HCT116 (cell line): Measurements from ENCODE around the gene TAF3. TPM values are rescaled to one million over a fixed set of nuclear protein-coding genes. Genes with fewer than 3 reads are reported as not detected.

ENCODE experiments used
- ATAC-seq: fragments of 200-7000 bp; cut with Tn5 transposase; 2 replicates; pipeline ENCODE4 v1.9.1; 2020; ENCODE audit warnings: mild to moderate bottlenecking, moderate library complexity
- BruUV-seq: library from RNA; stranded (reverse); fragments of 400-500 nt; replicated peaks from 2 replicates; lab custom pipeline; 2021; lab: Mats Ljungman, UMichigan
- CTCF ChIA-PET: fragments of 300-600 bp; sonication (Branson Sonifier 250); formaldehyde crosslinking; loops from one replicate; lab custom pipeline; 2021; ENCODE audit warnings: antibody characterized with exemption; lab: Charles Lee
- POLR2A ChIA-PET: fragments of 300-600, 350-600 bp; sonication (Branson Sonifier 250); formaldehyde crosslinking; loops from one replicate; lab custom pipeline; 2021; ENCODE audit warnings: antibody characterized with exemption; lab: Charles Lee
- RAD21 ChIA-PET, 2 experiments: fragments of 300-600 bp; sonication (Branson Sonifier 250); formaldehyde crosslinking; loops; one replicate each; lab custom pipeline; 2023; ENCODE audit warnings: low total read pairs in 2 of 2; ENCODE audit not compliant: uncharacterized antibody in 2 of 2, unreplicated experiment in 2 of 2, low non-redundant PET in 1 of 2; lab: Charles Lee
- DNase-seq: peaks from one replicate; pipeline ENCODE4 v3.0.0-alpha.2; 2010; ENCODE audit warnings: low read depth, low spot score
- H2AFZ ChIP-seq: fragments of 200-600 bp; shearing (Covaris generic), sonication (generic); 2 replicates; pipeline ENCODE4 v1.6.1; 2017; ENCODE audit warnings: low read depth, mixed run types, mixed read lengths, antibody characterized with exemption, low read length; ENCODE audit not compliant: poor library complexity, severe bottlenecking
- H3K27ac ChIP-seq: 2 replicates; pipeline ENCODE4 v1.5.1; 2012; ENCODE audit warnings: low read depth, low read length
- H3K27me3 ChIP-seq: fragments of 200-600 bp; sonication (generic); 2 replicates; pipeline ENCODE4 v1.6.1; 2016; ENCODE audit warnings: mixed run types, low read length, mixed read lengths; ENCODE audit not compliant: insufficient read depth
- H3K36me3 ChIP-seq, 2 experiments: fragments of 200-500 bp in 1 of 2; fragments of 200-600 bp in 1 of 2; sonication (Bioruptor generic) in 1 of 2; sonication (generic) in 1 of 2; 2 replicates each; pipeline versions ENCODE4 v1.5.1 to v1.6.1; 2014 to 2016; ENCODE audit warnings: low read length in 2 of 2, inconsistent platforms in 1 of 2, mixed read lengths in 1 of 2, mixed run types in 1 of 2; ENCODE audit not compliant: insufficient read depth in 2 of 2, control insufficient read depth in 1 of 2
- H3K4me1 ChIP-seq, 2 experiments: fragments of 200-600 bp in 1 of 2; sonication (generic) in 1 of 2; 2 replicates each; pipeline versions ENCODE4 v1.5.1 to v1.6.1; 2012 to 2017; ENCODE audit warnings: low read length in 2 of 2, inconsistent platforms in 1 of 2, mild to moderate bottlenecking in 1 of 2, mixed read lengths in 1 of 2, mixed run types in 1 of 2, moderate library complexity in 1 of 2; ENCODE audit not compliant: insufficient read depth in 2 of 2, control insufficient read depth in 1 of 2
- H3K4me2 ChIP-seq: fragments of 200-600 bp; sonication (generic); 2 replicates; pipeline ENCODE4 v1.6.1; 2017; ENCODE audit warnings: mixed run types, low read length, mixed read lengths
- H3K4me3 ChIP-seq, 2 experiments: fragments of 200-600 bp in 1 of 2; sonication (generic) in 1 of 2; replicated peaks in 1 of 2; 2 replicates each; pipeline ENCODE4 v1.5.1; 2011 to 2016; ENCODE audit warnings: low read length in 2 of 2, control low read depth in 1 of 2, low read depth in 1 of 2, mild to moderate bottlenecking in 1 of 2, mixed read lengths in 1 of 2, mixed run types in 1 of 2
- H3K79me2 ChIP-seq: fragments of 200-600 bp; sonication (generic); 2 replicates; pipeline ENCODE4 v1.6.1; 2017; ENCODE audit warnings: mild to moderate bottlenecking, mixed run types, low read length, moderate library complexity, mixed read lengths; ENCODE audit not compliant: insufficient read depth
- H3K9ac ChIP-seq: fragments of 200-600 bp; sonication (generic); 2 replicates; pipeline ENCODE4 v1.6.1; 2016; ENCODE audit warnings: low read length, mixed read lengths
- H3K9me2 ChIP-seq: fragments of 200-600 bp; sonication (generic), shearing (Covaris generic); 2 replicates; pipeline ENCODE4 v1.6.1; 2017; ENCODE audit warnings: mixed run types, mild to moderate bottlenecking, moderate library complexity; ENCODE audit not compliant: insufficient read depth
- H3K9me3 ChIP-seq, 2 experiments: fragments of 200-500 bp in 1 of 2; fragments of 200-600 bp in 1 of 2; sonication (Bioruptor generic) in 1 of 2; sonication (generic) in 1 of 2; 2 replicates each; pipeline ENCODE4 v1.6.1; 2014 to 2017; ENCODE audit warnings: low read length in 2 of 2, mixed read lengths in 2 of 2, inconsistent platforms in 1 of 2, low read depth in 1 of 2, mild to moderate bottlenecking in 1 of 2, mixed run types in 1 of 2, moderate library complexity in 1 of 2; ENCODE audit not compliant: control insufficient read depth in 1 of 2, insufficient read depth in 1 of 2
- H4K20me1 ChIP-seq: fragments of 200-600 bp; sonication (generic), shearing (Covaris generic); 2 replicates; pipeline ENCODE4 v1.6.1; 2017; ENCODE audit warnings: mixed run types, mild to moderate bottlenecking, moderate library complexity; ENCODE audit not compliant: insufficient read depth
- POLR2A ChIP-seq: IDR thresholded peaks from 2 replicates; pipeline ENCODE4 v1.7.0; 2011; ENCODE audit warnings: borderline replicate concordance; ENCODE audit not compliant: insufficient read depth, insufficient read length; ENCODE audit errors: extremely low read depth
- SIN3A ChIP-seq: IDR thresholded peaks from 2 replicates; pipeline ENCODE4 v1.6.1; 2012; ENCODE audit warnings: low read depth
- SP1 ChIP-seq: IDR thresholded peaks from 2 replicates; pipeline ENCODE4 v1.6.1; 2012; ENCODE audit warnings: low read depth
- YY1 ChIP-seq: IDR thresholded peaks from 2 replicates; pipeline ENCODE4 v1.6.1; 2011; ENCODE audit warnings: low read length, low read depth, moderate library complexity, mild to moderate bottlenecking; ENCODE audit not compliant: insufficient replicate concordance; ENCODE audit errors: extremely low read depth
- intact Hi-C: fragments of 100-400 bp; cut with micrococcal nuclease; formaldehyde crosslinking; loops from 2 replicates; pipeline ENCODE4 v1.10.0; 2022
- total RNA-seq: library from RNA; stranded (reverse); gene quantifications from one replicate; pipeline ENCODE4 v1.2.1, GENCODE V29; 2021; ENCODE audit not compliant: unreplicated experiment
- TF ChIP-seq, protein P1 (sequence below): IDR thresholded peaks from 2 replicates; pipeline ENCODE4 v1.6.1; 2011; ENCODE audit warnings: mild to moderate bottlenecking, low read length, moderate library complexity; ENCODE audit not compliant: insufficient replicate concordance; ENCODE audit errors: extremely low read depth
- TF ChIP-seq, protein P2 (sequence below), 3 experiments: fragments of 200-600 bp in 1 of 3; sonication (generic) in 1 of 3; IDR thresholded peaks in 2 of 3; conservative IDR thresholded peaks in 1 of 3; 2 replicates each; pipeline ENCODE4 v1.5.1; 2012 to 2017; ENCODE audit warnings: low read depth in 2 of 3, low read length in 2 of 3, antibody characterized with exemption in 1 of 3, borderline replicate concordance in 1 of 3, control low read depth in 1 of 3, mild to moderate bottlenecking in 1 of 3, mixed read lengths in 1 of 3, mixed run types in 1 of 3, moderate library complexity in 1 of 3; ENCODE audit not compliant: insufficient read depth in 1 of 3

TAF3 gene
- total RNA-seq, 1 experiment from 2014 or later = 8.0 TPM

DNA sequence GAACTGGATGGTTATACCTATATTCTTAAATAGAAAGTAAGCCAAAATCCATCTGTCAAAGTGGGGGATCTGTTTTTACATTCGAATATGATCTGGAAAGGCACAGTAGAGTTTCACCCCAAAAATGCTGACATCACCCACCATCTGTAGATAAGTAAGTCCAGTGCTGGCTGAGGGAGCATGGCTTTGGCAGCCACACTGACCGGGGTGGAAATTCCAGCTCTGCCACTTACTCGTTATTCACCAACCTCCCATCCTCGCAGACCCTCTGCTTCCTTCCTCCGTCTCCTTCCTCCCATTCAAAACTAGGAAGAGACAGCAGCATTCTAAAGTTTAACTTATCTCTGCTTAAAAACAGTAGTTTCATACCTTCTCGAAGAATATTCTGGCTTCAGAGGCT, 151.3 kb downstream of the TAF3 start:
- intact Hi-C loops = no loop called here
- no TSS peak for BruUV-seq
- H2AFZ ChIP-seq = no peak overlapping the region
- H3K36me3 ChIP-seq = no peaks in the 10 kb centered on the region
- H3K27ac ChIP-seq = no peak overlapping the region
- no peaks in the 10 kb centered on the region for H4K20me1 ChIP-seq
- ChIA-PET CTCF (no interaction called here), POLR2A (no interaction called here), RAD21 (no interaction called here)
- ATAC-seq (no peak), DNase-seq (no peak)
- no peak overlapping the region for H3K4me3 ChIP-seq
- H3K9me2 ChIP-seq = no peaks in the 10 kb centered on the region
- H3K4me1 ChIP-seq = no peaks in the 10 kb centered on the region
- H3K79me2 ChIP-seq = no peaks in the 10 kb centered on the region
- H3K4me2 ChIP-seq = no peak overlapping the region
- TF ChIP-seq YY1 (no peak), SIN3A (no peak), POLR2A (no peak), SP1 (no peak)
- TF ChIP-seq, protein P1, sequence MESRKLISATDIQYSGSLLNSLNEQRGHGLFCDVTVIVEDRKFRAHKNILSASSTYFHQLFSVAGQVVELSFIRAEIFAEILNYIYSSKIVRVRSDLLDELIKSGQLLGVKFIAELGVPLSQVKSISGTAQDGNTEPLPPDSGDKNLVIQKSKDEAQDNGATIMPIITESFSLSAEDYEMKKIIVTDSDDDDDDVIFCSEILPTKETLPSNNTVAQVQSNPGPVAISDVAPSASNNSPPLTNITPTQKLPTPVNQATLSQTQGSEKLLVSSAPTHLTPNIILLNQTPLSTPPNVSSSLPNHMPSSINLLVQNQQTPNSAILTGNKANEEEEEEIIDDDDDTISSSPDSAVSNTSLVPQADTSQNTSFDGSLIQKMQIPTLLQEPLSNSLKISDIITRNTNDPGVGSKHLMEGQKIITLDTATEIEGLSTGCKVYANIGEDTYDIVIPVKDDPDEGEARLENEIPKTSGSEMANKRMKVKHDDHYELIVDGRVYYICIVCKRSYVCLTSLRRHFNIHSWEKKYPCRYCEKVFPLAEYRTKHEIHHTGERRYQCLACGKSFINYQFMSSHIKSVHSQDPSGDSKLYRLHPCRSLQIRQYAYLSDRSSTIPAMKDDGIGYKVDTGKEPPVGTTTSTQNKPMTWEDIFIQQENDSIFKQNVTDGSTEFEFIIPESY = no peak
- TF ChIP-seq, protein P2, sequence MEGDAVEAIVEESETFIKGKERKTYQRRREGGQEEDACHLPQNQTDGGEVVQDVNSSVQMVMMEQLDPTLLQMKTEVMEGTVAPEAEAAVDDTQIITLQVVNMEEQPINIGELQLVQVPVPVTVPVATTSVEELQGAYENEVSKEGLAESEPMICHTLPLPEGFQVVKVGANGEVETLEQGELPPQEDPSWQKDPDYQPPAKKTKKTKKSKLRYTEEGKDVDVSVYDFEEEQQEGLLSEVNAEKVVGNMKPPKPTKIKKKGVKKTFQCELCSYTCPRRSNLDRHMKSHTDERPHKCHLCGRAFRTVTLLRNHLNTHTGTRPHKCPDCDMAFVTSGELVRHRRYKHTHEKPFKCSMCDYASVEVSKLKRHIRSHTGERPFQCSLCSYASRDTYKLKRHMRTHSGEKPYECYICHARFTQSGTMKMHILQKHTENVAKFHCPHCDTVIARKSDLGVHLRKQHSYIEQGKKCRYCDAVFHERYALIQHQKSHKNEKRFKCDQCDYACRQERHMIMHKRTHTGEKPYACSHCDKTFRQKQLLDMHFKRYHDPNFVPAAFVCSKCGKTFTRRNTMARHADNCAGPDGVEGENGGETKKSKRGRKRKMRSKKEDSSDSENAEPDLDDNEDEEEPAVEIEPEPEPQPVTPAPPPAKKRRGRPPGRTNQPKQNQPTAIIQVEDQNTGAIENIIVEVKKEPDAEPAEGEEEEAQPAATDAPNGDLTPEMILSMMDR (IDR thresholded peaks at IDR 0.05 in 2 of 3, conservative IDR thresholded peaks at IDR 0.05 in 1 of 3; ENCODE audit: borderline replicate concordance in 1 of 3, insufficient read depth in 1 of 3, low read depth in 2 of 3, low read length in 2 of 3) = no peak
- H3K9ac ChIP-seq = no peak overlapping the region
- H3K27me3 ChIP-seq = no peaks in the 10 kb centered on the region
- no peaks in the 10 kb centered on the region for H3K9me3 ChIP-seq
